ENCODE data around the gene PRLR. TPM values are rescaled to one million over a fixed set of nuclear protein-coding genes. Genes with fewer than 3 reads are reported as not detected.

The PRLR gene
- total RNA-seq, 1 donor from 2014 or later = 1.6 TPM

- no peak overlapping the region for H3K27ac ChIP-seq
- no peaks in the 10 kb centered on the region for H3K36me3 ChIP-seq
Measured at GRCh38 chr5:35233121-35233520, 2.8 kb upstream of the PRLR start.

DNA sequence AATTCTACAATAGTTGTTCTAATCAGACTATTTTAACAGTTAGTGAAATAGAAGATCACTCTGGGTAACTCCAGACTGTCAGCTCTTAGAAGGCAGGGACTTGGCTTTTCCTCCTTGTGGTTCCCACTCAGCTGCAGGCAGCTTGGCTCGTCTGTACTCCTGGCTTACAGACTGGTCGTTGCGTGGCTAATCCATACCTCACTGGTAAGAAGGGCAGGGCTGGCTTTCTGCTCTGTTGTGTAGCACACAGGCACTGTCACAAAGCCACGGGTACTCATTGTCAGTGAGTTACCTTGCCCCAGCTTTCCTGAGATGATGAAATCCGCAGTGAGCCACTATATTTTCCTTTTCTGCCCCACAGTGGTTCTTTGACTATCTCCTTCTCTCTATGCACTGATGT lies 1.8 kb upstream of the PRLR start:
- DNase-seq (no peak), ATAC-seq (no peak)
- no peaks in the 10 kb centered on the region for H3K36me3 ChIP-seq
- H3K9me3 ChIP-seq = no peaks in the 10 kb centered on the region
- intact Hi-C loops (cut with DNase I) = no loop called here
- H3K4me1 ChIP-seq = peaks cover 10% of the 10 kb centered on the region
- no peak overlapping the region for H3K4me3 ChIP-seq
- peaks cover 22% of the 10 kb centered on the region for H3K27me3 ChIP-seq
- TF ChIP-seq, protein P1, sequence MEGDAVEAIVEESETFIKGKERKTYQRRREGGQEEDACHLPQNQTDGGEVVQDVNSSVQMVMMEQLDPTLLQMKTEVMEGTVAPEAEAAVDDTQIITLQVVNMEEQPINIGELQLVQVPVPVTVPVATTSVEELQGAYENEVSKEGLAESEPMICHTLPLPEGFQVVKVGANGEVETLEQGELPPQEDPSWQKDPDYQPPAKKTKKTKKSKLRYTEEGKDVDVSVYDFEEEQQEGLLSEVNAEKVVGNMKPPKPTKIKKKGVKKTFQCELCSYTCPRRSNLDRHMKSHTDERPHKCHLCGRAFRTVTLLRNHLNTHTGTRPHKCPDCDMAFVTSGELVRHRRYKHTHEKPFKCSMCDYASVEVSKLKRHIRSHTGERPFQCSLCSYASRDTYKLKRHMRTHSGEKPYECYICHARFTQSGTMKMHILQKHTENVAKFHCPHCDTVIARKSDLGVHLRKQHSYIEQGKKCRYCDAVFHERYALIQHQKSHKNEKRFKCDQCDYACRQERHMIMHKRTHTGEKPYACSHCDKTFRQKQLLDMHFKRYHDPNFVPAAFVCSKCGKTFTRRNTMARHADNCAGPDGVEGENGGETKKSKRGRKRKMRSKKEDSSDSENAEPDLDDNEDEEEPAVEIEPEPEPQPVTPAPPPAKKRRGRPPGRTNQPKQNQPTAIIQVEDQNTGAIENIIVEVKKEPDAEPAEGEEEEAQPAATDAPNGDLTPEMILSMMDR (IDR thresholded peaks at IDR 0.05) = no peak
- H3K27ac ChIP-seq = no peak overlapping the region

More at GRCh38 chr5:35233121-35233520, 2.8 kb upstream of the PRLR start:
- DNase-seq (no peak), ATAC-seq (peak; percentile 31)
- Histone ChIP-seq H3K4me1 (peaks cover 10% of the 10 kb centered on the region), H3K4me3 (no peak overlapping the region), H3K9me3 (no peaks in the 10 kb centered on the region), H3K27me3 (peaks cover 15% of the 10 kb centered on the region)
- TF ChIP-seq, protein P1 (IDR thresholded peaks at IDR 0.05) = no peak
- intact Hi-C loops (cut with DNase I) = no loop called here

- DNase-seq (peak; percentile 66), ATAC-seq (peak; percentile 77)
- no peaks in the 10 kb centered on the region for H3K9me3 ChIP-seq
- TF ChIP-seq, protein P1 (IDR thresholded peaks at IDR 0.05) = peak; percentile 13
- peaks cover 28% of the 10 kb centered on the region for H3K27me3 ChIP-seq
- H3K4me3 ChIP-seq = peak overlapping the region; percentile 46
- H3K27ac ChIP-seq = no peak overlapping the region
- no peaks in the 10 kb centered on the region for H3K36me3 ChIP-seq
- intact Hi-C loops (cut with DNase I) = no loop called here
- peaks cover 10% of the 10 kb centered on the region for H3K4me1 ChIP-seq
Measured at GRCh38 chr5:35229076-35230037, 930 bp downstream of the PRLR start.

GRCh38 chr5:35228310-35228709 lies 2.0 kb downstream of the PRLR start:
- Histone ChIP-seq H3K4me1 (peaks cover 10% of the 10 kb centered on the region), H3K4me3 (no peak overlapping the region), H3K27ac (no peak overlapping the region), H3K36me3 (no peaks in the 10 kb centered on the region), H3K27me3 (peaks cover 28% of the 10 kb centered on the region), H3K9me3 (no peaks in the 10 kb centered on the region)
- TF ChIP-seq, protein P1 (IDR thresholded peaks at IDR 0.05) = no peak
- ATAC-seq = no peak
- intact Hi-C loops (cut with DNase I) = no loop called here
- DNase-seq = no peak

- peaks cover 28% of the 10 kb centered on the region for H3K27me3 ChIP-seq
- no peak for ATAC-seq
Measured at GRCh38 chr5:35227720-35228119, 2.6 kb downstream of the PRLR start.

More at GRCh38 chr5:35227720-35228119, 2.6 kb downstream of the PRLR start:
- Histone ChIP-seq H3K9me3 (no peaks in the 10 kb centered on the region), H3K27ac (no peak overlapping the region), H3K36me3 (no peaks in the 10 kb centered on the region), H3K4me3 (no peak overlapping the region), H3K4me1 (peaks cover 10% of the 10 kb centered on the region)
- intact Hi-C loops (cut with DNase I) = no loop called here
- TF ChIP-seq, protein P1 (IDR thresholded peaks at IDR 0.05) = no peak
- DNase-seq = no peak
